AG04449 (cell line): ENCODE measurements around the gene EPHA1.
"Not testable (repeated sequence)": the region's sequence is repeated elsewhere in the genome, so short reads cannot be mapped to it uniquely, and the experiment has no call there.

Experiments
- CTCF ChIA-PET: fragments of 350-600 bp; formaldehyde crosslinking; extraction: SDS; loops from one replicate; lab custom pipeline; 2021; ENCODE audit warnings: antibody characterized with exemption; lab: Yijun Ruan, JAX
- POLR2A ChIA-PET: fragments of 400-600, 350-600 bp; formaldehyde crosslinking; extraction: SDS; loops from one replicate; lab custom pipeline; 2020; ENCODE audit warnings: antibody characterized with exemption, inconsistent platforms; lab: Yijun Ruan, JAX
- DNase-seq: peaks from one replicate; pipeline ENCODE4 v3.0.0-alpha.2; 2010; ENCODE audit warnings: low read depth, low spot score
- H3K4me3 ChIP-seq: 2 replicates; pipeline ENCODE4 v1.5.1; 2011; ENCODE audit warnings: low read depth, mild to moderate bottlenecking, control low read depth, low read length
- CTCF ChIP-seq: IDR thresholded peaks from one replicate; pipeline ENCODE4 v1.5.1; 2011; ENCODE audit warnings: mild to moderate bottlenecking, moderate library complexity, low read length, control low read depth, inconsistent platforms; ENCODE audit not compliant: insufficient read depth; ENCODE audit errors: missing control alignments

Gene EPHA1

DNA sequence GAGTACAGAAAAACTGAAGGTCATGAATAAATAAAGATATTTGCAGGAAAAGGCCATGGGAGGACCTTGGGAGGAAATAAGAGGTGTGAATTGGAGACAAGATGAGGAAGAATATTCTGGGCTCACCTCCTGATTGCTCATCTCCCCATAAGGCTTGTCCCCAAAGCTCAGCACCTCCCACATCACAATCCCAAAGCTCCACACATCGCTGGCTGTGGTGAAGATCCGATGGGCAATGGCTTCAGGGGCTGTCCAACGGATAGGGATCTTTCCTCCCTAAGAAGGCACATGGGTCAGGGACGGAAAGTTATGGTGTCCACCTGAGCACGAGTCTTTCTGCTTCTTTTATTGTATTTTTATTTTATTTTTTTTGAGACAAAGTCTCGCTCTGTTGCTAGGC, 14.6 kb downstream of the EPHA1 start:
- ChIA-PET CTCF (interaction anchor here (2.0 to 4.6 kb wide), 4 partner anchors 9 to 154 kb away, joined by 6 to 24 read pairs (median 8); partner anchors contain the start of gene EPHA1), POLR2A (interaction anchor here (5.6 to 8.0 kb wide), 2 partner anchors 12 kb away, joined by 29 to 104 read pairs; partner anchors contain the start of gene ZYX)
- no peak for DNase-seq
- no peak overlapping the region for H3K4me3 ChIP-seq
- TF ChIP-seq CTCF, result no peak

DNA sequence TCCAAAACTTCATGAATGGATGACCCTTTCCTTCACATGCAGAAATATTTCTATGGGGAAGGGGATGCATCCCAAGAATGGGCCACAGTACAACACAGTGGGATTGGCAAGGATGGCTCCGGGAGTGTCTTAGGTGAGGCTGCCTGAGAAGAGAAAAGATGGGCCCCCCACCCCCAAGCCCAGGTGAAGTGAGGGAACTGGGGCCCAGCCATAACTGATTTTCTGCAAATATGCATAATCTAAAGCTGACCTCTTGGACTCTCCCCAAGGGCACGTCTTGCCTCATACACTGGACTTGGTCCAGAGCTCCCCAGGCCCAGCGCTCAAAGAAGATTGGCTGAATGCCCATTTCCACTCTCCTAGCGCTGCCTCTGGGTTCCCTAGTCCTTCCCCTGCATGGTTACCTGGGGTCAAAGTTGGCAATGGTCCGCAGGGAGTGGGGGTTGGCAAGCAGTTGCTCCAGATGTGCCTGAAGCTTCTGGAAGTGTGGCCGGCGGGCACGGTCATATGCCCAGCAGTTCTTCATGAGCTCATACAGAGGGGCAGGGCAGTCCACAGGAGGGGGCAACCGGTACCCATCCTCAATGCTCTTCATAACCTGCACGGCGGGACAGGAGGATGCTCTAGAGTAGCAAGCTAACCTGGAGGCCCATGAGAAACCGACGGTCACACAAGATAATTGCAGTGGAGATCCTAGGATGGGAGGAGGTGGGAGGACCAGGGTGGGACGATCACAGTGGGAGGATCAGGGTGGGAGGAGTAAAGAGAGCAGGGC, 15.2 kb downstream of the EPHA1 start:
- POLR2A ChIA-PET, result interaction anchor here (5.6 to 8.0 kb wide), 2 partner anchors 12 to 13 kb away, joined by 29 to 104 read pairs; partner anchors contain the start of gene ZYX
- no peak overlapping the region for H3K4me3 ChIP-seq
- no peak for TF ChIP-seq CTCF
- DNase-seq, result no peak
- CTCF ChIA-PET, result interaction anchor here (1.1 to 4.6 kb wide), 6 partner anchors 8 to 153 kb away, joined by 3 to 24 read pairs (median 7); partner anchors contain the start of gene EPHA1

DNA sequence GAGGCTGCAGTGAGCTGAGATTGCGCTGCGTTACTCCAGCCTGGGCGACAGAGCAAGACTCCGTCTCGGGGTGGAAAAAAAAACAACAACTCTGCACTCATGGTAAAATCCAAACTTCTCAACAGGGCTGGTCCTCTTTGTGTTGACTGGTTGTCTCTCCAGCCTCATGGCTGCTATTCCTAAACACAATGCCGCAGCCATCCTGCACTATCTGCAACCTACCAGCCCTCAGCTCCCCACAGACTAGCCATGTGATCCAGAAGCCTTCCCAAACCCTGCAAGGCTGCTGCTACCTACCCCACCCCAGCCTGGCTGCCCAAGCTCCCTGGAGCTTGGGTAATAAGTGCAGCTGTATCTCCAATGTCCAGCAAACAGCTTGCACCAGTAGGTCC, 15.8 kb downstream of the EPHA1 start:
- DNase-seq, result no peak
- no peak overlapping the region for H3K4me3 ChIP-seq
- ChIA-PET POLR2A (interaction anchor here (5.6 to 8.0 kb wide), 2 partner anchors 11 to 13 kb away, joined by 29 to 104 read pairs; partner anchors contain the start of gene ZYX), CTCF (interaction anchor here (1.1 to 4.6 kb wide), 6 partner anchors 9 to 152 kb away, joined by 3 to 24 read pairs (median 7); partner anchors contain the start of gene EPHA1)
- TF ChIP-seq CTCF, result no peak

GRCh38 chr7:143392427-143392826, 16.2 kb downstream of the EPHA1 start:
- POLR2A ChIA-PET, result interaction anchor here (0.8 to 8.0 kb wide), 3 partner anchors 11 to 152 kb away, joined by 4 to 104 read pairs (median 29); partner anchors contain the start of gene ZYX
- H3K4me3 ChIP-seq, DNase-seq: not testable (repeated sequence)
- CTCF ChIA-PET, result interaction anchor here (1.1 to 4.6 kb wide), 7 partner anchors 9 to 152 kb away, joined by 3 to 24 read pairs (median 8); partner anchors contain the start of gene EPHA1

GRCh38 chr7:143391462-143392404, 16.9 kb downstream of the EPHA1 start:
- CTCF ChIA-PET, result interaction anchor here (0.8 to 4.6 kb wide), 8 partner anchors 8 to 151 kb away, joined by 3 to 24 read pairs (median 7); partner anchors contain the start of gene EPHA1
- POLR2A ChIA-PET, result interaction anchor here (0.8 to 8.0 kb wide), 3 partner anchors 10 to 152 kb away, joined by 4 to 104 read pairs (median 29); partner anchors contain the start of gene ZYX
- TF ChIP-seq CTCF, result no peak
- H3K4me3 ChIP-seq, result no peak overlapping the region; the same call in 1 of the 2 replicates
- no peak for DNase-seq

GRCh38 chr7:143390773-143391317, 17.8 kb downstream of the EPHA1 start:
- no peak overlapping the region for H3K4me3 ChIP-seq
- DNase-seq, result no peak
- TF ChIP-seq CTCF, result no peak
- CTCF ChIA-PET, result interaction anchor here (0.8 to 3.3 kb wide), 3 partner anchors 11 to 26 kb away, joined by 3 to 20 read pairs (median 10); partner anchors contain the start of gene ZYX
- POLR2A ChIA-PET, result interaction anchor here (8.0 kb wide), 1 partner anchor 9 kb away, joined by 104 read pairs; the partner anchor contains the start of gene ZYX
